Stimulated activated CD8-positive, alpha-beta memory T cell treated with anti-CD3 and anti-CD28 coated beads, Interleukin-15, amount 100 ng/mL, for 4 hours (primary cell): ENCODE results near the gene LRRC70.

ENCODE experiments used
- DNase-seq, 2 donors: peaks; one replicate each; pipeline ENCODE4 v3.0.0-alpha.2; 2020; ENCODE audit warnings: low read depth in 2 of 2

The LRRC70 gene

DNA sequence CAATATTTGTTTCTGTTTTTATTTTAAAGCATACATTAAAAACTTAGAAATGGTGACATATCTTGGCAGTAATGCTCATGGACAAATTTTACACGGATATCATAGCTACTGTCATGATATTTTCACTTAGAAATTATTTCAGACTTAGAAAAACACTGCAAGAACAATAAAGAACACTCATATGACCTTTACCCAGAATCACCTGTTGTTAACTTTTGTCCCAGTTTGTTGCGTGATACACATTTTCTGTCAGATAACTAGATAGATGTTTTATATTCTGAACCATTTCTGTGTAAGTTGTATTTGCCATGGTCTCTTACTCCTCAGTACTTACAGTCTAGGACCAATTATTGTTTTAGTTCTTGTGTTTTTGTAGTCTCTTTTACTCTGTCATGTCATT, 3.6 kb upstream of the LRRC70 start:
- DNase-seq, result no peak

DNA sequence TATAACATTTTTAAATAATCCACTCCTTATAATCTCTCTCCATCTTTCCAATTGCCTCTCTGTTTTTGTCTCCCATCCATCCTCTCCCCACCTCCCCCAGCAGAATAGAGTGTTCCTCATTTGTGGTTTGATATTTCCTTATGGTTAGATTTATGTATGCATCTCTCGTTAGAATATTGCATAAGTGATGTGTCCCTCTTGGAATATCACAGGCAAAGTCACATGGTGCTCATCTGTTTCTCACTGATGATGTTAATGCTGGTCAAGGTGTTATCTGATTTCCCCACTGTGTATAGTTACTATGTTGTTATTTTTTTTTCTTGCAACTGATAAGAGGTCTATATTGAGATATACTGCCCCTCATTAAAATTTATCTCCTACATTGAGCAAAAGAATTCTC, 3.1 kb upstream of the LRRC70 start:
- DNase-seq, result no peak

GRCh38 chr5:62576570-62577170, 1.9 kb upstream of the LRRC70 start:
- no peak for DNase-seq

DNA sequence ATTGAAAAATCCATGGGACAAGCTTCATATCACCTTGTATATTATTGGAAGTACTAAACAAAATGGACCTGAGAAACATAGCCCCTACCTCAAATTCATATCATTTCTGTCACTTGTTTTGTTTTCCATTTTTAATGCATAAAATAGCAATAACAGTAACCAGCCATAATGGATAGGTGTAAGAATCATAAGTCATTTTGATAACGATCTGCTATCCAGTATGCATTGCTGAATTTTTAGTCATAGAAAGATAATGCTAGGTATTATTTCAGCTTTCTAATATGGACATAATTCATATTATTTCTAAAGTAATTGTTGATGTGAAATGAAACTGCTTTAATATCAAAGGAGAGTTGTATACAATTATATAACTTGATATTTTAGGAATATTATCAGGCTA, 1.1 kb upstream of the LRRC70 start:
- DNase-seq, result no peak

DNA sequence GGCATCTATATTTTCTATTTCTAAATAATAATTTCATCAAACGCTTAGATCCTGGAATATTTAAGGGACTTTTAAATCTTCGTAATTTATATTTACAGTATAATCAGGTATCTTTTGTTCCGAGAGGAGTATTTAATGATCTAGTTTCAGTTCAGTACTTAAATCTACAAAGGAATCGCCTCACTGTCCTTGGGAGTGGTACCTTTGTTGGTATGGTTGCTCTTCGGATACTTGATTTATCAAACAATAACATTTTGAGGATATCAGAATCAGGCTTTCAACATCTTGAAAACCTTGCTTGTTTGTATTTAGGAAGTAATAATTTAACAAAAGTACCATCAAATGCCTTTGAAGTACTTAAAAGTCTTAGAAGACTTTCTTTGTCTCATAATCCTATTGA, 1.1 kb downstream of the LRRC70 start:
- no peak for DNase-seq

DNA sequence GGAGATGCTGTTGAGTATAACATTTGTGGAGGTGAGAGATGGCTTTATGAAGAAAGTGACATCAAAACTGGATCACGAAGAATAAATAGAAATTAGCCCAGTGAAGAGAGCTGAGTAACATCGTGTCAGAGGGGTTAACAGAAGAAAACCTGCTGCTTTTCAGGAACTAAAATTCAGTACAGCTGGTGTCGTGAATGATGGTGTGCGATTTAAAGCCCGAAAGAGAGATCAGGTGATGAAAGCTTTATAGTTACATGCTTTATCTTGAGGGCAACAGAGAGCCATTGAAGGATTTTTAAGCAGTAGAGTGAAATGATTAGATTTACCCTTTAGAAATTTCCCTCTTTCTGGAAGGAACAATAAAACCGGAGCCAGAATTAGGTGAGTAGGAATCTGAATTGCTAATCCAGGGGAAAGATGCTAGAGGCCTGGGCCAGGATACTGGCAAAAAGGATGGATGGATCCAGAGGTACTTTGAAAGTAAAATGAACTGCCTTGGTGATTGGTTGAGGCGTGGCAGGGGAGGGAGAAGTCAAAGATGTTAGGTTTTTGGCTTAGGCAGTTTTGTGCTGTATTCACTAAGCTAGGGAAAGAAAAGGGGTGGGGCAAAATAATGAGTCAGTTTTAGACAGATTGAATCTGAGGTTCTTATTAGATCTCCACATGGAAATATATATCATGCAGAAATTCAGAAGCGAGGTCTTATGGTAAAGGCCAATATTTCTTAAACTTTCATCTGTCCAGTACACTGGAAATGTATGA, 3.4 kb downstream of the LRRC70 start:
- DNase-seq, result no peak

GRCh38 chr5:62584391-62584790, 5.8 kb downstream of the LRRC70 start:
- DNase-seq, result no peak

GRCh38 chr5:62585306-62585705, 6.7 kb downstream of the LRRC70 start:
- DNase-seq, result no peak

DNA sequence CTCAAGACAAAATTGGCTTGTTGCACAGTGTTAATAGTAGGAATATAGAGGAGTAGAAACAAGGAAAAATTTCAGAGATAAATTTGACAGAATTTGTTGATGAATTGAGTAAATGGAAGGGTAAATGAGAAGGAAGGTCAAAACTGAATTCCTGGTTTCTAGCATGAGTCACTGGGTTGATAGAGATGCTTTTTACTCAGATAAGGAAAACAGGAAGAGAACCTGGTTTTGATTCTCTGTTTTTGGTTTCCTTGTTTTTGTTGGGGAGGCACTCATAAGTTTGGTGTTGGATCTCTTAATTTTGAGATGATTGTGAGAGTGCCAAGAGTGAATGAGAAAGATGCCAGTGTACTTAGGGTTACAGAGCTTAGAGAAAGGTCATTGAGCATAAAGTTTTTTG, 7.1 kb downstream of the LRRC70 start:
- DNase-seq, result no peak

DNA sequence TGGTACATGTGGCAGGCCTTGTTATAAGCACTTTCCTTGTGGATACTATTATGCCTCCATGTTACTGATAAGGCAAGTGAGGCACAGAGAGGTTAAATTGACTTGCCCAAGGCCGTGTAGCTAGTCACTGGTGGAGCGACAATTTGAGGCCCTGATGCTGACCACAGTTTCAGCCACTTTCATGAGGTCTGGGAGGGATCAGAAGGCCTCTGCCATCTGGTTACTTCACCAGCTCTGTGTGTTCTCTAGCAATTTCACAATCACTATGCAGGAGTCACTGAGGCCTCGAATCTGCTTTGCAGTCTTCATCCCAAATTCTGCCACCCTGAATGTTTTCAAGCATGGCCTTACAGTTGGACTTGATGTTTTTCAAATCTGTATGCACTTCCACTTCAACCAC, 9.1 kb downstream of the LRRC70 start:
- no peak for DNase-seq

DNA sequence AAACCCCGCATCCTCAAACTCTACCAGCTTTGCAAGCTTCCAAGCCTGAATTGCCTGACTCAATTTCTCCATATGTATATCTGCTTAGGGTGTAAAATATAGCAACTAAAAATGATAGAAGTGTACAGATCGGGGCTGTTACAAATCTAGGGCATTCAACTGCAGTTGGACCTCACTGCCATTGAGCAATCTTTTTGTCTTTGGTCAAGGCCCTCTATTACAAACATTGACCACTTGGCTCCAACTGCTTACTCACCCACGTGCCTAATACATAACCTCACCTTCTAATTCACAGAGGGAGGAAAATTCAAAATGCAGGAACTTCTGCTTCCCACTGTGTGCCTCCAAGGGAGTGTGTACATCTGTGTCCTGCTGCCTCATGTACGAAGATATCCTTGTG, 10.0 kb downstream of the LRRC70 start:
- DNase-seq, result no peak

DNA sequence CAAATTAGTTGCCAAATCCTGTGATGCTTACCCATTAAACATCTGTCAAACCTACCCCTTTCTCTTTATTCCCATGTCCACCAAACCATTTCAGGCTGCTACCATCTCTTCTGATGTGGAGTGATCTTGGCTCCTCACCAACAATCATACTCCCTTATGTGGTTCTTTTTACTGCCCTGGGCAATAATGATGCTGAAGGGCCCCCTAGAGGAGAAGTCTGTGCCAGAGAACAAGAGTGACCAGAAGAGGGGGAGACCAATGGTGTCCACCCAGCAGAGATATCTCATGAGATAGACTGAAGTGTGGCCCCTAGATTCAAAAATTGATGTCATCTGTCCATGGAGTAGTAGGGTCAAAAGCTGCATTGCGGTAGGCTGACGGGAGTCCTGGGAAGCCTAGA, 10.9 kb downstream of the LRRC70 start:
- DNase-seq, result no peak

- no peak for DNase-seq
Observed at GRCh38 chr5:62590387-62590786, 11.8 kb downstream of the LRRC70 start.

GRCh38 chr5:62592558-62592957, 13.9 kb downstream of the LRRC70 start:
- DNase-seq, result no peak

GRCh38 chr5:62593331-62593730, 14.7 kb downstream of the LRRC70 start:
- DNase-seq, result no peak

DNA sequence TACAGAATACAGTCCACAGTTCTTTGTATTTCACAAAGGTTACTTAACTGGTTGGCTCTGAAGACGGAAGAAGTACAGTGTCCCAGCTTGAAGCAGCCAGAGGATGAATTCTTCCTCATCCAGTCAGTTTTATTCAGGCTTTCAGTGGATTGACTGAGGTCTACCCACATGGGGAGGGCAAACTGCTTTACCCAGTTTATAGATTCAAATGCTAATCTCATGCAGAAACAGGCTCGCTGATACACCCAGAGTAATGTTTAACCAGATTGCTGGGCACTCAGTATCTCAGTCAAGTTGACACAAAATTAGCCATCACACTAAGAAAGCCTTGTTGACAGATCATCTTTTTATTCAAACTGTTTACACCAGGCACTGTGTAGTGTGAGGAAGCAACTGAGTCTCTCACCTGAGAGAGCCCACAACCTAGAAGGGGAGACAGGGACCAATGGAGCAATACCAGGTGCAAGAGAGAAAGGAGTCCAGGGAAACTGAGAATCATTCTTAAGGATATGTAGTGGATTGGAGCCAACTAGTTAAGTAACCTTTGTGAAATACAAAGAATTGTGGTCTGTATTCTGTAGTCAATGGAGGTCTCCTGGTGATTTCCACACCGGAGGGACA, 15.9 kb downstream of the LRRC70 start:
- no peak for DNase-seq

GRCh38 chr5:62596096-62596495, 17.5 kb downstream of the LRRC70 start:
- no peak for DNase-seq

GRCh38 chr5:62596691-62597090, 18.1 kb downstream of the LRRC70 start:
- no peak for DNase-seq

GRCh38 chr5:62597314-62597713, 18.7 kb downstream of the LRRC70 start:
- DNase-seq, result no peak

- no peak for DNase-seq
Observed at GRCh38 chr5:62600560-62601252, 22.1 kb downstream of the LRRC70 start.

DNA sequence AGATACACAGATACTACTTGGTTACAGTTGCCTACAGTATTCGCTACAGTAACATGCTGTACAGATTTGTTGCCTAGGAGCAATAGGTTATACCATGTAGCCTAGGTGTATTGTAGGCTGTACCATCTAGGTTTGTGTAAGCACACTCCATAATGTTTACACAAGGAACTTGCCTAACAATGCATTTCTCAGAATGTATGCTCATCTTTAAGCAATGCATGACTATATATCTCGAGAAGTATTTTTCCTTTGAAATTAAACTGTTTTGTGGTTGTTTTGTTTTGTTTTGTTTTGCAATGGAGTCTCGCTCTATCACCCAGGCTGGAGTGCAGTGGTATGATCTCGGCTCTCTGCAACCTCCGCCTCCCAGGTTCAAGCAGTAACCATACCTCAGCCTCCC, 25.3 kb downstream of the LRRC70 start:
- DNase-seq, result no peak

DNA sequence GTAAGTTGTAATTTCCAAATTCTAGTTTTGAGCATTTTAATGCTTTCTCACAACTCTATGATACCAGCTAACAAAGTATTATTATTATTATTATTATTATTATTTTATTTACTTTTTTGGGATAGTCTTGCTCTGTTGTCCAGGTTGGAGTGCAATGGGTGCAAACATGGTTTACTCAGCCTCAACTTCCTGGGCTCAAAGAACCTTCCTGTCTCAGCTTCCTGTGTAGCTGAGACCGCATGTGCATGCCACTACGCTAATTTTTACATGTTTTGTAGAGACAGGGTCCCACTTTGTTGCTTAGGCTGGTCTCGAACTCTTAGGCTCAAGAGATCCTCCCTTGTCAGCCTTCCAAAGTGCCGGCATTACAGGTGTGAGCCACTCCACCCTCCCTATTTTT, 27.0 kb downstream of the LRRC70 start:
- no peak for DNase-seq

DNA sequence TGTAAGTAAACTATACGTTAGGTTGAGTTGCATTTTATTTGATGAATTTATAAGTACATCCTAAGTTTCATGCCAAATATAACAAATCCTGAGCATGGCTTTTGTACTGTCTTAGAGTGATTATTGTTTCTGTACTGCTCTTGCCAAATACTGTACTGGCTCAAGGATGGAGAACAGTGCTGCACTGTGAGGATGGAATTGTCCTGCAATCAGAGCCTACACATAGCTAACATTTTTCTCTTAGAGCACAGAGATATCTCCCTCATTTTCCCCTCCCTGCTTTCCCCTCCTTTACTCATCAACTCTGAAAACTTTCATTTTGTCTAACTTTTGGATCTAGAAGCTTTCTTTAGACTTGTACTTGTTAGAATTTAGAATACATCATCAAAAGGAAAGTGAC, 28.3 kb downstream of the LRRC70 start:
- no peak for DNase-seq
